ENCODE data around the gene CAMK1.

GRCh38 chr3:9770276-9770812, 597 bp upstream of the CAMK1 start:
- no peak for TF ChIP-seq GATA2 (IDR thresholded peaks at IDR 0.05; ENCODE audit: low read depth, low read length)
- TF ChIP-seq GATA3 (IDR thresholded peaks at IDR 0.05; ENCODE audit: low read depth, low read length), result no peak
